Lower leg skin (tissue), 4 donors: ENCODE results near the gene TMEM200B. TPM values are rescaled to one million over a fixed set of nuclear protein-coding genes. Genes with fewer than 3 reads are reported as not detected.
A peak's percentile ranks its signal among the peaks of the same experiment; 100 is the strongest.

Experiments
- DNase-seq, 2 donors: peaks; one replicate each; pipeline ENCODE4 v3.0.0-alpha.2; 2019; ENCODE audit warnings: low spot score in 2 of 2
- H3K4me3 ChIP-seq: fragments of 200-600 bp; sonication (generic); 2 replicates; pipeline ENCODE4 v1.5.1; 2017; ENCODE audit warnings: mild to moderate bottlenecking, low read depth; ENCODE audit not compliant: poor library complexity, severe bottlenecking
- CTCF ChIP-seq, 3 donors: fragments of 450-650 bp; IDR thresholded peaks; one replicate each; pipeline ENCODE4 v1.5.1; 2016; ENCODE audit warnings: antibody characterized with exemption in 3 of 3, mild to moderate bottlenecking in 3 of 3, moderate library complexity in 2 of 3
- POLR2A ChIP-seq, 2 donors: fragments of 450-650 bp; IDR thresholded peaks; one replicate each; pipeline ENCODE4 v1.6.1; 2016 to 2017; ENCODE audit warnings: antibody characterized with exemption in 2 of 2, mild to moderate bottlenecking in 1 of 2, moderate library complexity in 1 of 2
- WGBS, 2 donors: methylation state at CpG; one replicate each; pipeline ENCODE4 v1.1.5; 2018; 5-methylcytosine and 5-hydroxymethylcytosine counted together
- intact Hi-C: fragments of 100-400 bp; cut with DNase I; formaldehyde crosslinking; loops from one replicate; pipeline ENCODE4 v1.15.0; 2023; ENCODE audit warnings: low total_unique reads
- total RNA-seq, 4 donors: library from RNA; depleted of rRNA; stranded (reverse); fragments of >200 nt; gene quantifications; one replicate each; pipeline ENCODE4 v1.1.0, GENCODE V29; 2016

TMEM200B gene
- total RNA-seq, 4 donors from 2014 or later, result 2.1 to 7.7 (median 4.5) TPM

- peak in 1 of 3 donors; percentile 57 for TF ChIP-seq CTCF (IDR thresholded peaks at IDR 0.05)
- TF ChIP-seq POLR2A (IDR thresholded peaks at IDR 0.05), result peak in 1 of 2 donors; percentile 36
- H3K4me3 ChIP-seq, result peak overlapping the region; percentile 48
- intact Hi-C loops, result no loop called here
- DNase-seq, result peak; percentile 43 to 96
- 8 to 15% methylated on average over 37 to 54 of the region's 85 CpGs for WGBS, 2 donors
Observed at GRCh38 chr1:29124366-29125236, 898 bp upstream of the TMEM200B start.

GRCh38 chr1:29123053-29123886, 433 bp downstream of the TMEM200B start:
- DNase-seq, result no peak
- intact Hi-C loops, result no loop called here
- TF ChIP-seq CTCF (IDR thresholded peaks at IDR 0.05), result no peak
- WGBS, 2 donors, result 1 to 4% methylated on average over 48 to 49 of the region's 70 CpGs
- peak overlapping the region; percentile 48 for H3K4me3 ChIP-seq

- TF ChIP-seq CTCF (IDR thresholded peaks at IDR 0.05) (no peak), POLR2A (IDR thresholded peaks at IDR 0.05) (no peak)
- H3K4me3 ChIP-seq, result peak overlapping the region; percentile 48
- peak; percentile 43 to 95 for DNase-seq
- 0 to 8% methylated on average over 22 to 34 of the region's 34 CpGs for WGBS, 2 donors
- intact Hi-C loops, result no loop called here
Observed at GRCh38 chr1:29122682-29123052, 1.0 kb downstream of the TMEM200B start.

GRCh38 chr1:29121936-29122681, 1.6 kb downstream of the TMEM200B start:
- intact Hi-C loops, result no loop called here
- DNase-seq, result peak in 1 of 2 donors; percentile 89
- 1 to 4% methylated on average over 5 to 57 of the region's 81 CpGs for WGBS, 2 donors
- TF ChIP-seq POLR2A (IDR thresholded peaks at IDR 0.05) (no peak), CTCF (IDR thresholded peaks at IDR 0.05) (no peak)
- peak overlapping the region; percentile 48 for H3K4me3 ChIP-seq

GRCh38 chr1:29121516-29121935, 2.2 kb downstream of the TMEM200B start:
- H3K4me3 ChIP-seq, result peak overlapping the region; percentile 48
- DNase-seq, result no peak
- 0 to 4% methylated on average over 1 to 17 of the region's 59 CpGs for WGBS, 2 donors
- intact Hi-C loops, result no loop called here
- TF ChIP-seq POLR2A (IDR thresholded peaks at IDR 0.05), result no peak
- no peak for TF ChIP-seq CTCF (IDR thresholded peaks at IDR 0.05)
